ENCODE results near the gene ALDH1L1. TPM values are rescaled to one million over a fixed set of nuclear protein-coding genes. Genes with fewer than 3 reads are reported as not detected.

ALDH1L1 gene
- total and polyA plus RNA-seq, 2 of the 8 experiments (the other 6 are each of a cell fraction or from before 2014, with no cell fraction given) = 0.98 to 1.6 TPM

DNA sequence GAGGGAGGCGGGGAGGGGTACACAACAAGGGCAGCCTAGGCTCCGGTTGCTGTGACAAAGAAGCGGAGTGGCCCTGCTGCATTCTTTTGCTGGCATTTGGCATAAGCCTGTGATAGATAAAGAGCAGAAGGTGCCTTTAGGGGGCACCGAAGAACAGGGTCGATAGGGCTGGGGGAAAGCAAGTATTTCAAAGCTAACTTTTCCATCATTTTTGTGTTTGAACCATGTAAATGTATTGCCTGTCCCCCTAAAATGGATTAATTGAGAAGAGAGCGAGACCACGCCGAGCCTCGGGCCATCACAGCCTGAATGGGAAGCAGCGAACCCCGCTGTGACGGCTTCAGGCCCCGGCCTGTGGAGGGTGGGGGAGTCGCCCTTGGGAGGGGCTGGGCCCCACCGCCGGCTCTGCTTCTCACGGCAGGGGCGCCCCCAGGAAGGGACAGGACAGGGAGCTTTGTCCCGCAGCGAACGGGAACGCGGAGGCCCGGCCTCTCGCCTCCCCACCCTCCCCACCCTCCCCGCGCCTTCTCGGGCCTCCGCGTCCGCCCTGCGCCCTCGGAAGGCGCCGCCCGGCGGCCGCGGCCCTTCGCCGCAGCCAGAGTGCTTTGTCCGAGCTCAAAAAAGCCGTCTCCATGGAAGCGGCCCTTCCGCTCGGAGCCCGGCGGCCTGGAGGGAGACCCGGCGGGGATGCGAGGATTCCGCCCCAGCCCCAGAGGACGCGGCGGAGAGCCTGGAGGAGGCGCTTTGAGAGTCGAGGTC is 32.4 kb upstream of the ALDH1L1 start:
- ChIA-PET POLR2A (ENCODE audit: partially characterized antibody) (interaction anchor here (0.8 to 1.6 kb wide), 4 partner anchors 14 to 289 kb away, joined by 3 to 4 read pairs (median 4); no protein-coding TSS in a partner anchor), CTCF (ENCODE audit: partially characterized antibody) (interaction anchor here (0.5 to 1.8 kb wide), 21 partner anchors 9 to 470 kb away, joined by 3 to 29 read pairs (median 4); no protein-coding TSS in a partner anchor)
- H3K4me3 ChIP-seq (ENCODE audit: extremely low read depth in 1 of 4, insufficient read depth in 2 of 4, low read depth in 3 of 4, low read length in 4 of 4) = peak overlapping the region; percentile 37 to 68 (median 58)
- no peaks in the 10 kb centered on the region for H3K79me2 ChIP-seq (ENCODE audit: control insufficient read depth in 1 of 2, insufficient read depth in 2 of 2, low read length in 2 of 2)
- peak overlapping the region; percentile 85 for H3K18ac ChIP-seq (ENCODE audit: extremely low read depth, low read length)
- 8% methylated on average over 16 of the region's 57 CpGs; no CpG with 5 or more reads in 1 of the 2 experiments for WGBS, 2 experiments (ENCODE audit: extremely low coverage in 1 of 2, insufficient coverage in 1 of 2, insufficient read length in 1 of 2, insufficient replicate concordance in 2 of 2, low coverage in 1 of 2, low lambda C conversion rate in 2 of 2, missing lambda C conversion rate in 1 of 2)
- H2BK5ac ChIP-seq (ENCODE audit: low read depth, low read length) = peak overlapping the region; percentile 60; the same call in 1 of the 2 replicates
- FAIRE-seq (no peak), DNase-seq (ENCODE audit: low read depth in 1 of 2, low spot score in 2 of 2) (peak; percentile 43 to 85)
- H2BK20ac ChIP-seq (ENCODE audit: low read length) = no peak overlapping the region
- H3K56ac ChIP-seq (replicated peaks; ENCODE audit: insufficient read length, low read depth, low read length) = no peak overlapping the region
- peak overlapping the region; percentile 90 for H2AFZ ChIP-seq (ENCODE audit: low read length)
- H2BK120ac ChIP-seq (replicated peaks; ENCODE audit: low read depth, low read length) = peak overlapping the region; percentile 12
- H3K4me1 ChIP-seq (replicated peaks in 1 of 4; ENCODE audit: control insufficient read depth in 3 of 4, insufficient read depth in 4 of 4, low read length in 3 of 4) = peaks cover 0 to 12% (median 8%) of the 10 kb centered on the region in 4 experiments; a peak in 6 of 7 replicates
- H3K4ac ChIP-seq (replicated peaks; ENCODE audit: insufficient read length, low read depth, low read length) = no peak overlapping the region
- H4K20me1 ChIP-seq (replicated peaks in 1 of 2; ENCODE audit: control insufficient read depth in 1 of 2, insufficient read depth in 2 of 2, low read length in 2 of 2) = no peaks in the 10 kb centered on the region
- peaks cover 10% of the 10 kb centered on the region; the same call in 1 of the 2 replicates for H3K23me2 ChIP-seq (ENCODE audit: low read depth, low read length)
- no peak overlapping the region for H3K14ac ChIP-seq (ENCODE audit: insufficient read length)
- no peak overlapping the region; the same call in 1 of the 2 replicates for H2AK5ac ChIP-seq (ENCODE audit: low read depth, low read length)
- H3K23ac ChIP-seq (ENCODE audit: insufficient read length) = no peak overlapping the region
- peak overlapping the region; percentile 7 for H4K5ac ChIP-seq (ENCODE audit: insufficient read length, low read depth, low read length)
- H3K4me2 ChIP-seq (ENCODE audit: insufficient read depth in 1 of 2, low read depth in 2 of 2, low read length in 2 of 2) = peak overlapping the region; percentile 91 to 95
- no peak overlapping the region for H2BK15ac ChIP-seq (ENCODE audit: low read length)
- peak overlapping the region; percentile 79; the same call in 1 of the 2 replicates for H4K8ac ChIP-seq (ENCODE audit: extremely low read depth, insufficient read depth, low read length)
- H3K27me3 ChIP-seq (replicated peaks in 1 of 4; ENCODE audit: control insufficient read depth in 3 of 4, extremely low read depth in 1 of 4, insufficient read depth in 3 of 4, low read length in 3 of 4) = peaks cover 0 to 13% (median 10%) of the 10 kb centered on the region in 4 experiments; a peak in 5 of 7 replicates
- no peaks in the 10 kb centered on the region for H3K79me1 ChIP-seq (ENCODE audit: low read depth, low read length)
- no peak overlapping the region for H3K27ac ChIP-seq (ENCODE audit: low read depth, low read length)
- no peaks in the 10 kb centered on the region for H3K9me3 ChIP-seq (ENCODE audit: insufficient read depth in 2 of 2, low read depth in 1 of 2, low read length in 1 of 2)
- no peaks in the 10 kb centered on the region for H3K36me3 ChIP-seq (ENCODE audit: control insufficient read depth in 2 of 4, insufficient read depth in 4 of 4, low read length in 3 of 4)
- peak overlapping the region; percentile 96 for H2BK12ac ChIP-seq (ENCODE audit: low read depth, low read length)
- H3K9ac ChIP-seq (replicated peaks in 1 of 4; ENCODE audit: extremely low read depth in 1 of 4, low read depth in 3 of 4, low read length in 3 of 4) = peak overlapping the region in 3 of 4 experiments; percentile 21 to 73 (median 63); a peak in 4 of 7 replicates
- peak overlapping the region; percentile 26 for H4K91ac ChIP-seq (replicated peaks; ENCODE audit: insufficient read length, low read length)
- TF ChIP-seq CREB1 (IDR thresholded peaks at IDR 0.05) = 0 out of 2 replicates have a peak, but pooled peaks have one; percentile 5
- no peak for TF ChIP-seq SP2 (IDR thresholded peaks at IDR 0.05; ENCODE audit: low read length)
- TF ChIP-seq POLR2AphosphoS5 (IDR thresholded peaks at IDR 0.05; ENCODE audit: low read depth, low read length) = no peak
- peak in 1 of 2 experiments; percentile 55; a peak in 1 of 3 replicates for TF ChIP-seq EP300 (IDR thresholded peaks at IDR 0.05; ENCODE audit: borderline replicate concordance in 1 of 2, low read depth in 2 of 2, low read length in 2 of 2)
- TF ChIP-seq, protein P1, sequence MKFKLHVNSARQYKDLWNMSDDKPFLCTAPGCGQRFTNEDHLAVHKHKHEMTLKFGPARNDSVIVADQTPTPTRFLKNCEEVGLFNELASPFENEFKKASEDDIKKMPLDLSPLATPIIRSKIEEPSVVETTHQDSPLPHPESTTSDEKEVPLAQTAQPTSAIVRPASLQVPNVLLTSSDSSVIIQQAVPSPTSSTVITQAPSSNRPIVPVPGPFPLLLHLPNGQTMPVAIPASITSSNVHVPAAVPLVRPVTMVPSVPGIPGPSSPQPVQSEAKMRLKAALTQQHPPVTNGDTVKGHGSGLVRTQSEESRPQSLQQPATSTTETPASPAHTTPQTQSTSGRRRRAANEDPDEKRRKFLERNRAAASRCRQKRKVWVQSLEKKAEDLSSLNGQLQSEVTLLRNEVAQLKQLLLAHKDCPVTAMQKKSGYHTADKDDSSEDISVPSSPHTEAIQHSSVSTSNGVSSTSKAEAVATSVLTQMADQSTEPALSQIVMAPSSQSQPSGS (IDR thresholded peaks at IDR 0.05; ENCODE audit: low read length) = no peak
- no peak for TF ChIP-seq SRF (IDR thresholded peaks at IDR 0.05; ENCODE audit: low read depth, low read length)
- TF ChIP-seq KDM1A (IDR thresholded peaks at IDR 0.05; ENCODE audit: borderline replicate concordance, low read length) = no peak
- no peak for TF ChIP-seq EZH2 (IDR thresholded peaks at IDR 0.05; ENCODE audit: low read depth, low read length, severe bottlenecking)
- TF ChIP-seq ASH2L (IDR thresholded peaks at IDR 0.05; ENCODE audit: low read length) = peak; percentile 83
- TF ChIP-seq CHD2 (IDR thresholded peaks at IDR 0.05; ENCODE audit: low read length) = no peak
